Suppressor macrophage (primary cell): ENCODE results near the gene IFIT2.

Experiments used
- DNase-seq, 4 experiments: peaks; one replicate each; pipeline ENCODE4 v3.0.0-alpha.2; 2020 to 2022
- total RNA-seq, 17 experiments: gene quantifications; one replicate each; lab custom pipeline; 2026; ENCODE audit warnings: mixed read lengths in 6 of 17, inconsistent platforms in 3 of 17; lab: John Stamatoyannopoulos, UW

The IFIT2 gene
- total RNA-seq: 8.8 to 6,409 (median 30.4) reads per million in 17 experiments

GRCh38 chr10:89301721-89302445 is at the start of gene IFIT2:
Gene IFIT2 (plus strand): TSS chr10:89302046. CDS start chr10:89302124, 78 bp downstream.
- DNase-seq: peak; percentile 76 to 91 (median 84)

GRCh38 chr10:89252225-89252585 is 49.6 kb upstream of the IFIT2 start:
- DNase-seq: no peak

- peak in 2 of 4 experiments; percentile 12 to 39 for DNase-seq
These were observed 46.7 kb upstream of the IFIT2 start for GRCh38 chr10:89255091-89255579.

GRCh38 chr10:89255793-89256192 is 46.1 kb upstream of the IFIT2 start:
- peak; percentile 36 to 74 (median 64) for DNase-seq

GRCh38 chr10:89256340-89256739 is 45.5 kb upstream of the IFIT2 start:
- peak; percentile 50 to 82 (median 71) for DNase-seq

GRCh38 chr10:89256962-89257361 is 44.9 kb upstream of the IFIT2 start:
- DNase-seq: no peak

- no peak for DNase-seq
These were observed 44.3 kb upstream of the IFIT2 start for GRCh38 chr10:89257581-89257980.

GRCh38 chr10:89258881-89259280 is 43.0 kb upstream of the IFIT2 start:
- DNase-seq: peak in 3 of 4 experiments; percentile 31 to 71 (median 69)

GRCh38 chr10:89262086-89263051 is 39.5 kb upstream of the IFIT2 start:
- no peak for DNase-seq

- DNase-seq: peak in 1 of 4 experiments; percentile 20
These were observed 38.8 kb upstream of the IFIT2 start for GRCh38 chr10:89263091-89263490.

GRCh38 chr10:89263531-89263930 is 38.3 kb upstream of the IFIT2 start:
- DNase-seq: no peak

- no peak for DNase-seq
These were observed 35.0 kb upstream of the IFIT2 start for GRCh38 chr10:89266721-89267453.

GRCh38 chr10:89269433-89270152 is 32.3 kb upstream of the IFIT2 start:
- DNase-seq: peak in 2 of 4 experiments; percentile 28 to 41

- no peak for DNase-seq
These were observed 31.7 kb upstream of the IFIT2 start for GRCh38 chr10:89270153-89270483.

- DNase-seq: no peak
These were observed 30.3 kb upstream of the IFIT2 start for GRCh38 chr10:89271532-89271931.

GRCh38 chr10:89273680-89274079 is 28.2 kb upstream of the IFIT2 start:
- DNase-seq: no peak

GRCh38 chr10:89274928-89275327 is 26.9 kb upstream of the IFIT2 start:
- DNase-seq: no peak

- no peak for DNase-seq
These were observed 26.5 kb upstream of the IFIT2 start for GRCh38 chr10:89275383-89275782.

GRCh38 chr10:89278034-89278535 is 23.8 kb upstream of the IFIT2 start:
- DNase-seq: peak; percentile 63 to 79 (median 70)

- DNase-seq: no peak
These were observed 22.9 kb upstream of the IFIT2 start for GRCh38 chr10:89278900-89279392.

GRCh38 chr10:89279421-89279869 is 22.4 kb upstream of the IFIT2 start:
- no peak for DNase-seq
